Measurements from ENCODE around the gene PPP6R3. TPM values are rescaled to one million over a fixed set of nuclear protein-coding genes. Genes with fewer than 3 reads are reported as not detected.
A peak's percentile ranks its signal among the peaks of the same experiment; 100 is the strongest.

Gene PPP6R3
- total RNA-seq, 1 experiment from 2014 or later: 138 TPM

DNA sequence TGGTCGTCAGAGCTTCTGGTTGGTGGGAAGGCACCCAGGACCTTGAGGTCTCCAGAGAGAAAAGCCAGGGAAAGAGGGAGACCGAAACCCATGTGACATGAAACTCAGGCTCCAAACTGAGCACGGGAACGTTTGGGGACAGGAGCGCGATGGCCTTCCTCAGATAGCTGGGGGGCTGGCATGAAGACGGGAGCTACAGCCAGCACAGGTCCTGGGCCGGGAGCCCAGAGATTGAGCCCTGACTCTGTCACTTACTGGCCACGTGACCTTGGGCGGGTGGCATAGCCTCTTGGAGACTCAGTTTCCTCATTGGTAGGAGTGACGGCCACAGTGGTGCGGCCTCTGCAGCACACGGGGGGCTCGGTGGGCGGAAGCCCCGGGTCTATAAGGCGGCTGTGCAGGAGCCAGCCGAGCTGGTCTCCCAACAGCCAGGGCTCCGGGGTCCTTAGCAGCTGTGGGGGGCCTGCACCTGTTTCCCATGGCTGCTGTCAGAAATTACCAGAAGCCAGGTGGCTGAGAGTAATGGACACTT lies 36.4 kb upstream of the PPP6R3 start:
- no peak overlapping the region for H2BK120ac ChIP-seq (ENCODE audit: low read depth, low read length, poor library complexity, severe bottlenecking)
- no peak overlapping the region for H2BK20ac ChIP-seq (ENCODE audit: low read depth, low read length, poor library complexity, severe bottlenecking)
- H3K9me3 ChIP-seq (ENCODE audit: control insufficient read depth, low read depth, low read length): peaks cover 3% of the 10 kb centered on the region
- Mint-ChIP-seq H3K4me1 (no peaks in the 10 kb centered on the region), H3K9me3 (peaks cover 2 to 7% of the 10 kb centered on the region in 2 experiments; a peak in 4 of 5 replicates), H3K36me3 (ENCODE audit: insufficient read depth in 1 of 3, low read depth in 3 of 3) (peaks cover 25 to 58% (median 44%) of the 10 kb centered on the region in 3 experiments; a peak in 6 of 7 replicates), H3K27me3 (ENCODE audit: low read depth) (no peaks in the 10 kb centered on the region), H3K4me3 (no peak overlapping the region), H3K27ac (peak overlapping the region in 2 of 3 experiments; percentile 74 to 89; a peak in 3 of 7 replicates)
- no peak overlapping the region; the same call in 1 of the 2 replicates for H3K14ac ChIP-seq (ENCODE audit: insufficient read depth, low read length)
- no peak overlapping the region for H4K91ac ChIP-seq (ENCODE audit: insufficient read length, low read depth, low read length)
- H3K79me2 ChIP-seq (ENCODE audit: insufficient read depth, low read length): no peaks in the 10 kb centered on the region
- H2BK5ac ChIP-seq (ENCODE audit: insufficient read length, low read length): no peak overlapping the region
- H3K79me1 ChIP-seq (ENCODE audit: insufficient read depth, low read depth, low read length, poor library complexity, severe bottlenecking): no peaks in the 10 kb centered on the region
- H2AK5ac ChIP-seq (ENCODE audit: insufficient read length, low read length): no peak overlapping the region
- H4K20me1 ChIP-seq (ENCODE audit: control insufficient read depth, insufficient read depth, insufficient read length): no peaks in the 10 kb centered on the region
- no peak overlapping the region for H3K18ac ChIP-seq (ENCODE audit: insufficient read length, low read depth, low read length)
- no peak overlapping the region for H3K4me2 ChIP-seq (ENCODE audit: insufficient read depth, insufficient read length, low read length)
- H3K9ac ChIP-seq (ENCODE audit: extremely low read depth, insufficient read length, low read length): no peak overlapping the region
- H2BK15ac ChIP-seq (ENCODE audit: low read depth, low read length): no peak overlapping the region
- H3K23me2 ChIP-seq (ENCODE audit: insufficient read length, low read depth, low read length, poor library complexity, severe bottlenecking): no peaks in the 10 kb centered on the region
- no peak overlapping the region for H2AFZ ChIP-seq (ENCODE audit: low read length)
- no peak overlapping the region for H3K56ac ChIP-seq (ENCODE audit: insufficient read length, low read depth, low read length)
- no peak for DNase-seq
- H3K23ac ChIP-seq (ENCODE audit: insufficient read length, low read depth, low read length): no peak overlapping the region
- no peak overlapping the region for H2BK12ac ChIP-seq (ENCODE audit: insufficient read length, low read depth, low read length)
- no CpG with 5 or more reads among the region's 19 CpGs for WGBS (ENCODE audit: extremely low coverage, insufficient read length, low lambda C conversion rate)
- no peak overlapping the region for H4K5ac ChIP-seq (ENCODE audit: insufficient read length, low read depth, low read length)
- no peaks in the 10 kb centered on the region for H3K27me3 ChIP-seq (ENCODE audit: insufficient read depth, low read length)
- no peak overlapping the region for H3K4ac ChIP-seq (ENCODE audit: low read depth, low read length)
- no peak overlapping the region for H3T11ph ChIP-seq (ENCODE audit: low read length)
- no peak overlapping the region for H3K27ac ChIP-seq (ENCODE audit: insufficient read length, low read depth, low read length)
- no peaks in the 10 kb centered on the region for H3K4me1 ChIP-seq (ENCODE audit: insufficient read depth, low read length)
- TF ChIP-seq, protein P1, sequence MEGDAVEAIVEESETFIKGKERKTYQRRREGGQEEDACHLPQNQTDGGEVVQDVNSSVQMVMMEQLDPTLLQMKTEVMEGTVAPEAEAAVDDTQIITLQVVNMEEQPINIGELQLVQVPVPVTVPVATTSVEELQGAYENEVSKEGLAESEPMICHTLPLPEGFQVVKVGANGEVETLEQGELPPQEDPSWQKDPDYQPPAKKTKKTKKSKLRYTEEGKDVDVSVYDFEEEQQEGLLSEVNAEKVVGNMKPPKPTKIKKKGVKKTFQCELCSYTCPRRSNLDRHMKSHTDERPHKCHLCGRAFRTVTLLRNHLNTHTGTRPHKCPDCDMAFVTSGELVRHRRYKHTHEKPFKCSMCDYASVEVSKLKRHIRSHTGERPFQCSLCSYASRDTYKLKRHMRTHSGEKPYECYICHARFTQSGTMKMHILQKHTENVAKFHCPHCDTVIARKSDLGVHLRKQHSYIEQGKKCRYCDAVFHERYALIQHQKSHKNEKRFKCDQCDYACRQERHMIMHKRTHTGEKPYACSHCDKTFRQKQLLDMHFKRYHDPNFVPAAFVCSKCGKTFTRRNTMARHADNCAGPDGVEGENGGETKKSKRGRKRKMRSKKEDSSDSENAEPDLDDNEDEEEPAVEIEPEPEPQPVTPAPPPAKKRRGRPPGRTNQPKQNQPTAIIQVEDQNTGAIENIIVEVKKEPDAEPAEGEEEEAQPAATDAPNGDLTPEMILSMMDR (conservative IDR thresholded peaks at IDR 0.05): no peak
- no peak overlapping the region for H4K8ac ChIP-seq (replicated peaks; ENCODE audit: insufficient read length, low read depth, low read length)

All from H9 (cell line).